Nephron (organoid): ENCODE results near the gene ZNF670.
A peak's percentile ranks its signal among the peaks of the same experiment; 100 is the strongest.

Experiments used
- H3K27ac Mint-ChIP-seq, 3 experiments: 2 replicates each; pipeline ENCODE4 v1.8.0; 2020; ENCODE audit warnings: mixed read lengths in 3 of 3, mild to moderate bottlenecking in 2 of 3, moderate library complexity in 1 of 3
- H3K27me3 Mint-ChIP-seq: 2 replicates; pipeline ENCODE4 v1.8.0; 2021; ENCODE audit warnings: low read depth, mild to moderate bottlenecking, moderate library complexity, mixed read lengths
- H3K36me3 Mint-ChIP-seq: 2 replicates; pipeline ENCODE4 v1.8.0; 2020; ENCODE audit warnings: low read depth, mixed read lengths
- H3K4me1 Mint-ChIP-seq: 2 replicates; pipeline ENCODE4 v1.8.0; 2020; ENCODE audit warnings: mixed read lengths
- H3K4me3 Mint-ChIP-seq, 3 experiments: 2 replicates each; pipeline ENCODE4 v1.8.0; 2020; ENCODE audit warnings: mild to moderate bottlenecking in 3 of 3, mixed read lengths in 3 of 3, moderate library complexity in 2 of 3
- H3K9me3 Mint-ChIP-seq: 2 replicates; pipeline ENCODE4 v1.8.0; 2020; ENCODE audit warnings: mixed read lengths
- CTCF ChIP-seq, 3 experiments: fragments of 200-600 bp; sonication (generic); IDR thresholded peaks; one replicate each; pipeline ENCODE4 v1.5.0; 2021; ENCODE audit warnings: antibody characterized with exemption in 3 of 3; ENCODE audit not compliant: unreplicated experiment in 3 of 3

ZNF670 gene

GRCh38 chr1:247079141-247079874, 697 bp upstream of the ZNF670 start:
- H3K36me3 Mint-ChIP-seq, result peaks cover 45% of the 10 kb centered on the region

GRCh38 chr1:247077876-247078257, 744 bp downstream of the ZNF670 start:
- Mint-ChIP-seq H3K36me3 (peaks cover 60% of the 10 kb centered on the region), H3K27me3 (no peaks in the 10 kb centered on the region), H3K4me3 (peak overlapping the region; percentile 97 to 99 (median 98)), H3K27ac (peak overlapping the region; percentile 37 to 88 (median 73)), H3K9me3 (peaks cover 47% of the 10 kb centered on the region), H3K4me1 (peaks cover 10% of the 10 kb centered on the region)
- no peak for TF ChIP-seq CTCF (IDR thresholded peaks at IDR 0.05; ENCODE audit: unreplicated experiment in 3 of 3)

More at GRCh38 chr1:247079141-247079874, 697 bp upstream of the ZNF670 start:
- peaks cover 10% of the 10 kb centered on the region for H3K4me1 Mint-ChIP-seq
- TF ChIP-seq CTCF (IDR thresholded peaks at IDR 0.05; ENCODE audit: unreplicated experiment in 3 of 3), result no peak
- peak overlapping the region; percentile 97 to 99 (median 98) for H3K4me3 Mint-ChIP-seq
- no peak overlapping the region for H3K27ac Mint-ChIP-seq
- no peaks in the 10 kb centered on the region for H3K27me3 Mint-ChIP-seq
- peaks cover 41% of the 10 kb centered on the region for H3K9me3 Mint-ChIP-seq

- peaks cover 10% of the 10 kb centered on the region for H3K4me1 Mint-ChIP-seq
- peaks cover 63% of the 10 kb centered on the region for H3K36me3 Mint-ChIP-seq
- peak overlapping the region; percentile 97 to 99 (median 98) for H3K4me3 Mint-ChIP-seq
- peaks cover 44% of the 10 kb centered on the region for H3K9me3 Mint-ChIP-seq
- no peak for TF ChIP-seq CTCF (IDR thresholded peaks at IDR 0.05; ENCODE audit: unreplicated experiment in 3 of 3)
- peak overlapping the region in 1 of 3 experiments; percentile 88 for H3K27ac Mint-ChIP-seq
- H3K27me3 Mint-ChIP-seq, result no peaks in the 10 kb centered on the region
Observed at GRCh38 chr1:247077213-247077612, 1.4 kb downstream of the ZNF670 start.

- no peak overlapping the region for H3K4me3 Mint-ChIP-seq
- H3K9me3 Mint-ChIP-seq, result peaks cover 67% of the 10 kb centered on the region
- no peak for TF ChIP-seq CTCF (IDR thresholded peaks at IDR 0.05; ENCODE audit: unreplicated experiment in 3 of 3)
- H3K27me3 Mint-ChIP-seq, result no peaks in the 10 kb centered on the region
- no peaks in the 10 kb centered on the region for H3K4me1 Mint-ChIP-seq
- H3K27ac Mint-ChIP-seq, result no peak overlapping the region
- peaks cover 81% of the 10 kb centered on the region for H3K36me3 Mint-ChIP-seq
Observed at GRCh38 chr1:247070645-247071044, 8.0 kb downstream of the ZNF670 start.

GRCh38 chr1:247064304-247064703, 14.3 kb downstream of the ZNF670 start:
- no peaks in the 10 kb centered on the region for H3K4me1 Mint-ChIP-seq
- no peaks in the 10 kb centered on the region for H3K27me3 Mint-ChIP-seq
- no peak for TF ChIP-seq CTCF (IDR thresholded peaks at IDR 0.05; ENCODE audit: unreplicated experiment in 3 of 3)
- no peak overlapping the region for H3K4me3 Mint-ChIP-seq
- no peak overlapping the region for H3K27ac Mint-ChIP-seq
- H3K9me3 Mint-ChIP-seq, result peaks cover 72% of the 10 kb centered on the region
- H3K36me3 Mint-ChIP-seq, result peaks cover 88% of the 10 kb centered on the region

- no peak for TF ChIP-seq CTCF (IDR thresholded peaks at IDR 0.05; ENCODE audit: unreplicated experiment in 3 of 3)
- Mint-ChIP-seq H3K36me3 (peaks cover 88% of the 10 kb centered on the region), H3K27ac (no peak overlapping the region), H3K27me3 (no peaks in the 10 kb centered on the region), H3K4me1 (no peaks in the 10 kb centered on the region), H3K4me3 (no peak overlapping the region), H3K9me3 (peaks cover 75% of the 10 kb centered on the region)
Observed at GRCh38 chr1:247060771-247061170, 17.8 kb downstream of the ZNF670 start.
